ENCODE measurements around the gene TBCD.

Gene TBCD

GRCh38 chr17:82793974-82794630, 42.2 kb downstream of the TBCD start:
- no peak for DNase-seq

GRCh38 chr17:82794781-82795482, 43.1 kb downstream of the TBCD start:
- DNase-seq = no peak

- no peak for DNase-seq
Measured at GRCh38 chr17:82795615-82796014, 43.8 kb downstream of the TBCD start.

GRCh38 chr17:82797061-82797460, 45.2 kb downstream of the TBCD start:
- no peak for DNase-seq

- DNase-seq = no peak
Measured at GRCh38 chr17:82798752-82799151, 46.9 kb downstream of the TBCD start.

GRCh38 chr17:82799591-82799990, 47.7 kb downstream of the TBCD start:
- DNase-seq = no peak

- no peak for DNase-seq
Measured at GRCh38 chr17:82800885-82801284, 49.0 kb downstream of the TBCD start.

GRCh38 chr17:82801377-82801970, 49.6 kb downstream of the TBCD start:
- no peak for DNase-seq

- DNase-seq = no peak
Measured at GRCh38 chr17:82802075-82802780, 50.4 kb downstream of the TBCD start.

- no peak for DNase-seq
Measured at GRCh38 chr17:82803185-82803584, 51.3 kb downstream of the TBCD start.

- DNase-seq = no peak
Measured at GRCh38 chr17:82803606-82804005, 51.7 kb downstream of the TBCD start.

GRCh38 chr17:82804442-82805191, 52.8 kb downstream of the TBCD start:
- DNase-seq = no peak

- no peak for DNase-seq
Measured at GRCh38 chr17:82805254-82805653, 53.4 kb downstream of the TBCD start.

GRCh38 chr17:82805823-82806222, 54.0 kb downstream of the TBCD start:
- no peak for DNase-seq

- no peak for DNase-seq
Measured at GRCh38 chr17:82806645-82807044, 54.8 kb downstream of the TBCD start.

- no peak for DNase-seq
Measured at GRCh38 chr17:82807101-82807500, 55.2 kb downstream of the TBCD start.

GRCh38 chr17:82807562-82807961, 55.7 kb downstream of the TBCD start:
- DNase-seq = no peak

GRCh38 chr17:82808006-82808405, 56.1 kb downstream of the TBCD start:
- no peak for DNase-seq

- no peak for DNase-seq
Measured at GRCh38 chr17:82808921-82809905, 57.3 kb downstream of the TBCD start.

GRCh38 chr17:82810644-82811430, 59.0 kb downstream of the TBCD start:
- no peak for DNase-seq

- no peak for DNase-seq
Measured at GRCh38 chr17:82812058-82812457, 60.2 kb downstream of the TBCD start.
